Endothelial cell (in vitro differentiated cells): ENCODE data around the gene PRR22. TPM values are rescaled to one million over a fixed set of nuclear protein-coding genes. Genes with fewer than 3 reads are reported as not detected.
"Not testable (repeated sequence)": the region's sequence is repeated elsewhere in the genome, so short reads cannot be mapped to it uniquely, and the experiment has no call there.

Experiments
- DNase-seq: peaks from one replicate; pipeline ENCODE4 v3.0.0; 2021; ENCODE audit warnings: low spot score
- H3K27ac Mint-ChIP-seq: one replicate; pipeline ENCODE4 v1.8.0; 2021; ENCODE audit warnings: mixed read lengths, inconsistent platforms; ENCODE audit not compliant: unreplicated experiment
- H3K27me3 Mint-ChIP-seq: one replicate; pipeline ENCODE4 v1.8.0; 2021; ENCODE audit warnings: mild to moderate bottlenecking, moderate library complexity, mixed read lengths, inconsistent platforms; ENCODE audit not compliant: unreplicated experiment
- H3K36me3 Mint-ChIP-seq: one replicate; pipeline ENCODE4 v1.8.0; 2021; ENCODE audit warnings: mild to moderate bottlenecking, low read depth, mixed read lengths, inconsistent platforms; ENCODE audit not compliant: unreplicated experiment
- H3K4me1 Mint-ChIP-seq: one replicate; pipeline ENCODE4 v1.8.0; 2021; ENCODE audit warnings: mild to moderate bottlenecking, mixed read lengths, inconsistent platforms; ENCODE audit not compliant: unreplicated experiment
- H3K4me3 Mint-ChIP-seq: one replicate; pipeline ENCODE4 v1.8.0; 2021; ENCODE audit warnings: mild to moderate bottlenecking, mixed read lengths, inconsistent platforms; ENCODE audit not compliant: unreplicated experiment
- H3K9me3 Mint-ChIP-seq: one replicate; pipeline ENCODE4 v1.8.0; 2021; ENCODE audit warnings: mixed read lengths, inconsistent platforms; ENCODE audit not compliant: unreplicated experiment
- total RNA-seq: library from RNA; stranded (reverse); fragmentation: NEBNext Ultra II Directional; extraction: Animal tissue kit (Norgen Biotek cat#: 25700); gene quantifications from one replicate; pipeline ENCODE4 v1.2.1, GENCODE V29; 2021; ENCODE audit not compliant: unreplicated experiment
- TF ChIP-seq, protein P1 (sequence below): fragments of 200-600 bp; sonication (generic); IDR thresholded peaks from one replicate; pipeline ENCODE4 v1.5.0; 2021; ENCODE audit warnings: antibody characterized with exemption; ENCODE audit not compliant: unreplicated experiment

PRR22 gene
- total RNA-seq, 1 donor from 2014 or later, result 2.2 TPM

- no peak overlapping the region for H3K27ac Mint-ChIP-seq
Measured at GRCh38 chr19:5743630-5744029, 40.9 kb downstream of the PRR22 start.

DNA sequence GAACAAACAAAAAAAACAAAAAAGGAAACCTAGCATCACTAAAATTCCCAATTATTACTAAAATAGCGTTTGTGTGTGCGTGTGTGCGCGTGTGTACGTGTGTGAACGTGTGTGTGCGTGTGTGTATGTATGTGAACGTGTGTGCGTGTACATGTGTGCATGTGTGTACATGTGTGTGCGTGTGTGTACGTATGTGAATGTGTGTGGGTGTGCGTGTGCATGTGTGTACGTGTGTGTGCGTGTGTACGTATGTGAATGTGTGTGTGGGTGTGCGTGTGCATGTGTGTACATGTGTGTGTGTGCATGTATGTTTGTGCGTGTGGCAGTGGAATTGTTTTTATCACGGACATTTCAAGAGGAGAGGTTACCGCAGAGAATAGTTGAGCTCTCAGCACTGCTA, 42.5 kb downstream of the PRR22 start:
- no peaks in the 10 kb centered on the region for H3K9me3 Mint-ChIP-seq
- H3K27me3 Mint-ChIP-seq, result peaks cover 6% of the 10 kb centered on the region
- no peak overlapping the region for H3K4me3 Mint-ChIP-seq
- H3K4me1 Mint-ChIP-seq, result no peaks in the 10 kb centered on the region
- no peaks in the 10 kb centered on the region for H3K36me3 Mint-ChIP-seq
- TF ChIP-seq, protein P1, sequence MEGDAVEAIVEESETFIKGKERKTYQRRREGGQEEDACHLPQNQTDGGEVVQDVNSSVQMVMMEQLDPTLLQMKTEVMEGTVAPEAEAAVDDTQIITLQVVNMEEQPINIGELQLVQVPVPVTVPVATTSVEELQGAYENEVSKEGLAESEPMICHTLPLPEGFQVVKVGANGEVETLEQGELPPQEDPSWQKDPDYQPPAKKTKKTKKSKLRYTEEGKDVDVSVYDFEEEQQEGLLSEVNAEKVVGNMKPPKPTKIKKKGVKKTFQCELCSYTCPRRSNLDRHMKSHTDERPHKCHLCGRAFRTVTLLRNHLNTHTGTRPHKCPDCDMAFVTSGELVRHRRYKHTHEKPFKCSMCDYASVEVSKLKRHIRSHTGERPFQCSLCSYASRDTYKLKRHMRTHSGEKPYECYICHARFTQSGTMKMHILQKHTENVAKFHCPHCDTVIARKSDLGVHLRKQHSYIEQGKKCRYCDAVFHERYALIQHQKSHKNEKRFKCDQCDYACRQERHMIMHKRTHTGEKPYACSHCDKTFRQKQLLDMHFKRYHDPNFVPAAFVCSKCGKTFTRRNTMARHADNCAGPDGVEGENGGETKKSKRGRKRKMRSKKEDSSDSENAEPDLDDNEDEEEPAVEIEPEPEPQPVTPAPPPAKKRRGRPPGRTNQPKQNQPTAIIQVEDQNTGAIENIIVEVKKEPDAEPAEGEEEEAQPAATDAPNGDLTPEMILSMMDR, result no peak
- no peak for DNase-seq
- H3K27ac Mint-ChIP-seq, result no peak overlapping the region

More at GRCh38 chr19:5743630-5744029, 40.9 kb downstream of the PRR22 start:
- no peaks in the 10 kb centered on the region for H3K36me3 Mint-ChIP-seq
- no peak overlapping the region for H3K4me3 Mint-ChIP-seq
- no peaks in the 10 kb centered on the region for H3K4me1 Mint-ChIP-seq
- no peak for DNase-seq
- H3K9me3 Mint-ChIP-seq, result no peaks in the 10 kb centered on the region
- TF ChIP-seq, protein P1, result no peak
- peaks cover 4% of the 10 kb centered on the region for H3K27me3 Mint-ChIP-seq

GRCh38 chr19:5738423-5738822, 46.1 kb downstream of the PRR22 start:
- Mint-ChIP-seq H3K4me3 (no peak overlapping the region), H3K9me3 (no peaks in the 10 kb centered on the region), H3K27me3 (peaks cover 8% of the 10 kb centered on the region), H3K36me3 (no peaks in the 10 kb centered on the region), H3K27ac (no peak overlapping the region), H3K4me1 (no peaks in the 10 kb centered on the region)
- DNase-seq, result no peak
- TF ChIP-seq, protein P1, result no peak

DNA sequence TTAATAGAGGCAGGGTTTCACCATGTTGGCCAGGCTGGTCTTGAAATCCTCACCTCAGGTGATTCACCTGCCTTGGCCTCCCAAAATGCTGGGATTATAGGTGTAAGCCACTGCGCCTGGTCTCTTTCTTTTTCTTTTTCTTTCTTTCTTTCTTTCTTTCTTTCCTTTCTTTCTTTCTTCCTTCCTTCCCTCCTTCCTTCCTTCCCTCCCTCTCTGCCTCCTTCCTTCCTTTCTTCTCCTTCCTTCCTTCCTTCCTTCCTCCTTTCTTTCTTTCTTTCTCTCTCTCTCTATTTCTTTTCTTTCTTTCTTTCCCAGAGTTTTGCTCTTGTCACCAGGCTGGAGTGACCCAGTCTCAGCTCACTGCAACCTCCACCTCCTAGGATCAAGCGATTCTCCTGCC, 51.4 kb downstream of the PRR22 start:
- not testable (repeated sequence) for H3K9me3 Mint-ChIP-seq, H3K36me3 Mint-ChIP-seq, DNase-seq, H3K4me1 Mint-ChIP-seq, H3K27me3 Mint-ChIP-seq, H3K27ac Mint-ChIP-seq, H3K4me3 Mint-ChIP-seq

Other genes with a start within 250 kb of the PRR22 start
- 0.33 TPM for gene TINCR, start 216.8 kb downstream of the PRR22 start, total RNA-seq
- 85.5 TPM for gene SAFB2, start 162.0 kb downstream of the PRR22 start, total RNA-seq
- gene SAFB, start 161.7 kb downstream of the PRR22 start, total RNA-seq, result 113 TPM
- 23.6 TPM for gene MICOS13, start 104.2 kb downstream of the PRR22 start, total RNA-seq
- 11.8 TPM for gene HSD11B1L, start 103.7 kb downstream of the PRR22 start, total RNA-seq
- gene RPL36, start 94.5 kb downstream of the PRR22 start, total RNA-seq, result 910 TPM
- 64.4 TPM for gene LONP1, start 64.6 kb downstream of the PRR22 start, total RNA-seq
- gene CATSPERD, start 64.1 kb downstream of the PRR22 start, total RNA-seq, result not detected
- 16.2 TPM for gene DUS3L, start 6.4 kb upstream of the PRR22 start, total RNA-seq
- 0.56 TPM for gene NRTN, start 20.3 kb upstream of the PRR22 start, total RNA-seq
- 0.18 TPM for gene FUT6, start 55.0 kb upstream of the PRR22 start, total RNA-seq
- 1.4 TPM for gene FUT3, start 66.7 kb upstream of the PRR22 start, total RNA-seq
- gene FUT5, start 85.8 kb upstream of the PRR22 start, total RNA-seq, result not detected
- gene NDUFA11, start 119.0 kb upstream of the PRR22 start, total RNA-seq, result 211 TPM
- gene VMAC, start 120.1 kb upstream of the PRR22 start, total RNA-seq, result 8.9 TPM
- gene CAPS, start 129.5 kb upstream of the PRR22 start, total RNA-seq, result 9.3 TPM
- 69.5 TPM for gene RANBP3, start 193.4 kb upstream of the PRR22 start, total RNA-seq